DMS 273 (cell line): Measurements from ENCODE around the gene AQP10.
"Not testable (repeated sequence)": the region's sequence is repeated elsewhere in the genome, so short reads cannot be mapped to it uniquely, and the experiment has no call there.

Source experiments
- DNase-seq: peaks from one replicate; lab custom pipeline; 2025; ENCODE audit not compliant: unreplicated experiment; lab: John Stamatoyannopoulos, UW

AQP10 gene

GRCh38 chr1:154323493-154323892 is 2.6 kb downstream of the AQP10 start:
- DNase-seq: no peak

GRCh38 chr1:154324241-154324640 is 3.3 kb downstream of the AQP10 start:
- no peak for DNase-seq

GRCh38 chr1:154324669-154325582 is 4.0 kb downstream of the AQP10 start, which contains the start of gene ATP8B2:
TSS of gene ATP8B2 (plus strand) at chr1:154325525. CDS start at chr1:154328142, 2,617 bp downstream.
- DNase-seq: peak; percentile 92

DNA sequence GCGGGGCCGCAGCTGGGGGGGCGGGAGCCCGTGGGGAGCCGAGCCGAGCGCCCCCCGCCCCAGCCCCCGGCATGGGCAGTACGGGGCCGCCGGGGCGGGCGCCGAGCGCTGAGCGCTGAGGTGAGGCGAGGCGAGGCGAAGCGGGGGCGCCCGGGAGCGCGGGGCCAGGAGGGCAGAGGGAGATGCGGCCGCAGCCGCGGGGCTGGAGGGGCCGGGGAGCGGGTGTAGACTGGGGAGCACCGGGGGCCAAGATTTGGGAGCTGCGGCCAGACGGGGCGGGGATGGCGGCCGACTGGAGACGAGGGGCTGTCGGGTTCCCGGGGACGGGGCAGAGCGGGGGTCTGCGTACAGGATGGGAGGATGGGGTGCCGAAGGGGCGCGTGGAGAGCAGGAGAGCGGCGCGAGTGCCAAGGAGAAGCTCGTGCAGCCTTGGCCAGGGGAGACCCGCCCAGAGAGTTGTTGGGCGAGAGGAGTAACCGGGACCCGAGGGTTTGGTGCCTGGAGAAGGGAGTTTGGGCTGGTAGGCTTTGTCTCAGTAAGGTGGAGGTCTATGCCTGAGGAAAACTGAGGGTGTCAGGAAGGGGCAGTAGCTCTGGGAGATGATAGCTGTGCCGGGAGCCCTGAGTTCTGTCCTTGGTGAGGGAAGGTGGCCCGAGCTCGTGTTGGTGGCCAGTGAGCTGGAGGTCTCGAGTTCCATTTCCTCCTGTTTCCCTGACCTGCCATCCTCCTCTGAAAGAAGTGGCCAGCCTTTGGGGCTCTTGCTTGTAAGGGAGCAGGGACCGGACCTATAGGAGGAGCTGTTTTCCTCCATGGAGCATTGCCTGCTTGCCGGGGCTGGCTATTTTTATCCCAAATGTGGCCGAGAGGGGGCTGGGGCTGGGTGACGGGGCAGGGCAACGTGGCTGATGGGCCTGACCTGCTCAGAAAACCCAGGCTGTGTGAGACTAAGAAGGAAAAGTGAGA is 5.0 kb downstream of the AQP10 start:
- peak; percentile 91 for DNase-seq

DNA sequence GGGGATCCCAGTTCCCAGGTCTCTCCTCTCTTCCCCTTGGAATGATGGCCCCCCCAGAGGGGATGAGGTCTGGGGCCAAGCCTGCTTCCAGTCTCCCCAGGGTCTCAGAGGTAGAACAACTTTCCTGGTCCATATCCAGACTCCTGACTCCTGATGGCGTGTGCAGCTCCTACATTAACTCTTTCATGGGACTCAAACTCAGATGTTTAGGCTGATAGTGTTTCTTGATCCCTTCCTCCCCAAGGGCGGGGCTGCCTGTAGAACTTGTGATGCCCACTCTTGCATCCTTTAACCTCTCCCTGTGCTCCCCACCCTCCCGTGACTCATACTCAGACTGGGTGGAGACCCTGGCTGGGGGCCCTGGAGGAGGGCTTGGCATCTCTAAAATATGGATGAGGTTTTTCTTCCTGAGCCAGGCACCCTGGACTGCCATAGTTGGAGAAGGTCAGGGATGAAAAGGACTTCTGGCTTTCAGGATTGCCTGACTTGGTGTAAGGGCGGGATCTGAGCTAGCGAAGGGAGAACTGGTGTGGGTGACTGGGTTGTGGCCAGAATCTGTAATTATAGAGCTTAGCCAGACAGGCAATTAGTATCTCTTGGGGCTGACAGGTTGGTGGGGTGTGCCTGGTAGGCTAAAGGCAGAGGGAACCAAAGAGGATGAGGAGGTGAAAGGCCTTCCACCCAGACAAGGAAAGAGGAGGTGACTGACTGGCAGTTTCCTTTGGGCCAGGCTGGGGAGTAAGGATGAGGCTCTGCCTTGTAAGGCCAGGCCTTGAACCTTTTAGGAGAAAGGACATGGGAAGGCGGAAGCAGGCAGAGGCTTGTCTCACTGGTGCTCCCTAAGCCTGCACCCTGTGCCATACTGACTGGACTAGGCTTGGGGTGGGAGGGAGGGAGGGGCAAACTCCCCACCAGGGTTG is 5.9 kb downstream of the AQP10 start:
- peak; percentile 67 for DNase-seq

- peak; percentile 28 for DNase-seq
Observed at GRCh38 chr1:154327466-154328317, 6.8 kb downstream of the AQP10 start.

DNA sequence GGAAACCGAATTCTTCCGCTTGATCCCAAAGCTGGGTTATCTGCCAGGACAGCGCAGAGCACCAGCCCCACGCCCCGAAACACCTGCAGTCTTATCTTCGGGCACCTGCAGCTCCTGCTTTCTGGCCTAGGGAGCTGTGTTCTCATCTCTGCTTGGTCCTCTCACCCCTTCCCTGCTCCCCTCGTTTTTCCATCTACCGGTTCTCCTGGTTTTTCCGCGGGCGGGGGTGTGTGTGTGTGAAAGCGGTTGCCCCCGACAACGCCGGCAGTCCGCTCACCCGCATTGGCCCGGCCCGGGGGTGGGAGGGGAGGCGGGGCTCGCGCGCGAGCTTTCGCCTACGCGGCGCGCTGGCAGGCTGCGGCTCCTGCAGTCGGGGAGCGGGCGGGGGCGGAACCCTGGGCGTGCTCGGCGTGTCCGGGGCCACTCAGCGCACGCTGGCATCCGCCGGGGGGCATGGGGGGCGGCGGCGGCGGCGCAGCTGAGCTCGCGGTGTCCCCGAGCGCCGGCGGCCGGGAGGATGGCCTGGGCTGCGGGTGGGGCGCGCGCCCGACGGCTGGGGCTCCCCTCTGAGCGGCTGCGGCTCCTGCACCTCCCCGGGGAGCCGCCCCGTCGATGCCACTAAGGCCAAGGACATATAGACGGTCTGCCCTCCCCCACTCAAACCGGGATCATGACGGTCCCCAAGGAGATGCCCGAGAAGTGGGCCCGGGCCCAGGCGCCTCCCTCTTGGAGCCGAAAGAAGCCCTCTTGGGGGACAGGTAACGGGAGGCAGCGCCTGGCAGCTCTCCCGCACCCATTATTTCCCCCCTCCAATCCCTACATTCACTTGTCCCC is 7.6 kb downstream of the AQP10 start:
- peak; percentile 77 for DNase-seq

GRCh38 chr1:154329152-154329521 is 8.2 kb downstream of the AQP10 start:
- peak; percentile 30 for DNase-seq

DNA sequence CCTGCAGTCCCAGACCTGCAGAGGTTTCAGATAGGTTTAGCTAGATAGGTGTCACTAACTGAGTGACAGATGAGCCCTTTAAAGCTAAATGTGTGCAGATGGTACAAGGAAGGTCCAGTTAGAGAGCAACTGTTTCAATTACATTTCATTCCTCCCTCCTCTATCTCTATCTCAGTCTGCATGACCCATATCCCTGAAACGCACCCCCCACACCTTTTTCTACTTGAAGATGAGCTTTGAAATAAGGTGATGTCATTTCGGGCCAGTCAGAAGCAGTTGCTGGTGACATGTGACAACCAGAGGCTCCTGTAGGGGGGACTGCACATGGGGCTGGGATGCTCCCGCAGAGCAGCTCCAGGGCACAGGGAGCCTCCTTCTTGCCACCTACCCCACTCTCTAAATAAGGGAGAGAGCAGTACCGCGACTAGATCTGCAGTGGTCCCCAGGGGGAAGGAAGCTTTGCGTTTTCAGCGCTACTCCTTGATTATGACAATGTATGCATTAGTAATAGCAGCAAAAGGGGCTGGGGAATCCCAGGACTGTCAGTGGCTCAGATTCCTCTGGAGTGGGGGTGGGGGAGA is 8.7 kb downstream of the AQP10 start:
- DNase-seq: peak; percentile 30

DNA sequence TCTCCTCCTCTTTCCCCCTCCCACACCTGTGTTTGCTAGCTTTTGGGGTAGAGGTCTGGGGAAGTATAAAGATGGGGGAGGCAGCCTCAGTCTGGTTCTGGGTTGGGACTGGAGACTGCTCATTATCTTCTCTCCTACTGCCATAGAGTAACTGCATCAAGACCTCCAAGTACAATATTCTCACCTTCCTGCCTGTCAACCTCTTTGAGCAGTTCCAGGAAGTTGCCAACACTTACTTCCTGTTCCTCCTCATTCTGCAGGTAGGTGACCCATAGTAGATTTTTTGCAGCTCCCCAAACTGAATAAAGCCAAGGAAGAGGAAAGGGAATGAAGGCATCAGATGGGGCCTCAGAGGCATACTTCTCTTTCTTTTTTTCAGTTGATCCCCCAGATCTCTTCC is 9.8 kb downstream of the AQP10 start:
- no peak for DNase-seq

- no peak for DNase-seq
Observed at GRCh38 chr1:154334079-154335024, 13.5 kb downstream of the AQP10 start.

DNA sequence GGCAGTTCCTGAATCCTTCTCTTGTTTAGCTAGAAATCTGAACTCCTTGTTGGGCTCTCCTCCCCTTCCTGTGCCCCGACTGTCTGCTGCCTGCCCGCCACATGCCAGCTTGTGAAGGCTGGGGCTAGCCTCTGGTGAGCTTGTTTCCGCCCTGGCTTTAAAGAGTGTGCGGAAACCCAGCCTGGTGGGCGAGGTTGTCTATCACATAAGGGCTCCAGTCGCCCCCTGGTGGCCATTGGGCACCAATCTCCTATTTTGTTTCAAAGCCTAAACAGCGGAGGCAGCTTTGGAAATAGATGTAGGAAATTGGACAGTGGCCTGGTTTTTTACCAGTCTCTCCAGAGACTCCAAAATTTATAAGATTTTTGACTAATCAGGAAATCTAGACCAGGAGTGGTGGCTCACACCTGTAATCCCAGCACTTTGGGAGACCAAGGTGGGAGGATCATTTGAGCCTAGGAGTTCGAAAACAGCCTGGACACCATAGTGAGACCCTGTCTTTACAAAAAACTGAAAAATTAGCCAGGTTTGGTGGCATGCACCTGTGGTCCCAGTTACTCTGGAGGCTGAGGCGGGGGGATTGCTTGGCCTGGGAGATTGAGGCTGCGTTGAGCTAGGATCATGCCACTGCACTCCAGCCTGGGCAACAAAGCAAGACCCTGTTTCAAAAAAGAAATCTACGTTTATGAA is 14.3 kb downstream of the AQP10 start:
- peak; percentile 94 for DNase-seq

- DNase-seq: no peak
Observed at GRCh38 chr1:154337253-154337894, 16.5 kb downstream of the AQP10 start.

- DNase-seq: no peak
Observed at GRCh38 chr1:154338875-154339274, 18.0 kb downstream of the AQP10 start.

DNA sequence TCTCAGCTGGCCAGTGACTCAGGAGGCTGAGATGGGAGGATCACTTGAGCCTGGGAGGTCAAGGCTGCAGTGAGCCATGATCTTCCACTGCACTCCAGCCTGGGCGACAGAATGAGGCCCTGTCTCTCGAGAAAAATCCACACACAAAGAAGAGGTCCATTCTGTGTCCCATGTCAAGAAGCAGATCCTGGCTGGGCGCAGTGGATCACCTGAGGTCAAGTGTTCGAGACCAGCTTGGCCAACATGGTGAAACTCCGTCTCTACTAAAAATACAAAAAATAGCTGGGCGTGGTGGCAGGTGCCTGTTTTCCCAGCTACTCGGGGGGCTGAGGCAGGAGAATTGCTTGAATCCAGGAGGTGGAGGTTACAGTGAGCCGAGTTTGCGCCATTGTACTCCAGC is 20.5 kb downstream of the AQP10 start:
- DNase-seq: not testable (repeated sequence)

- DNase-seq: no peak
Observed at GRCh38 chr1:154342132-154342531, 21.2 kb downstream of the AQP10 start.
